GM21447 (cell line): Measurements from ENCODE around the gene NKAIN4.

Source experiments
- ATAC-seq: cut with Tn5 transposase; IDR thresholded peaks from one replicate; pipeline ENCODE4 v1.9.1; 2021; ENCODE audit not compliant: unreplicated experiment

The NKAIN4 gene

GRCh38 chr20:63198606-63199005 lies 55.7 kb downstream of the NKAIN4 start:
- ATAC-seq, result no peak

GRCh38 chr20:63196768-63197470 lies 57.3 kb downstream of the NKAIN4 start:
- no peak for ATAC-seq

DNA sequence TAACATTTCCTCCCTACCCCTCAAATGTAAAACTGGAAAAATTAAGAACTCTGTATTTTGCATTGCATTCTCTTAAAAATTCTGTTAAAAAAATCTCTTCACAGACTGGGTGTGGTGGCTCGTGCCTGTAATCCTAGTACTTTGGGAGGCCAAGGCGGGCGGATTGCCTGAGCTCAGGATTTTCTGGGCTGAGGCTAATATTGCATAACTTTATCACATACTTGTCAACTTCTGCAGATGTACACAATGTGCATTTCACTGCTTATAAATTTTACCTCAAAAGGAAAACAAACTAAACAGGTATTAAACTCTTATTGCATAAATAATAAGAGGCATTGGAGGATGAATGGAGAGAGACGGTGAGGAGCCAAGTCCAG lies 59.5 kb downstream of the NKAIN4 start:
- ATAC-seq, result no peak

DNA sequence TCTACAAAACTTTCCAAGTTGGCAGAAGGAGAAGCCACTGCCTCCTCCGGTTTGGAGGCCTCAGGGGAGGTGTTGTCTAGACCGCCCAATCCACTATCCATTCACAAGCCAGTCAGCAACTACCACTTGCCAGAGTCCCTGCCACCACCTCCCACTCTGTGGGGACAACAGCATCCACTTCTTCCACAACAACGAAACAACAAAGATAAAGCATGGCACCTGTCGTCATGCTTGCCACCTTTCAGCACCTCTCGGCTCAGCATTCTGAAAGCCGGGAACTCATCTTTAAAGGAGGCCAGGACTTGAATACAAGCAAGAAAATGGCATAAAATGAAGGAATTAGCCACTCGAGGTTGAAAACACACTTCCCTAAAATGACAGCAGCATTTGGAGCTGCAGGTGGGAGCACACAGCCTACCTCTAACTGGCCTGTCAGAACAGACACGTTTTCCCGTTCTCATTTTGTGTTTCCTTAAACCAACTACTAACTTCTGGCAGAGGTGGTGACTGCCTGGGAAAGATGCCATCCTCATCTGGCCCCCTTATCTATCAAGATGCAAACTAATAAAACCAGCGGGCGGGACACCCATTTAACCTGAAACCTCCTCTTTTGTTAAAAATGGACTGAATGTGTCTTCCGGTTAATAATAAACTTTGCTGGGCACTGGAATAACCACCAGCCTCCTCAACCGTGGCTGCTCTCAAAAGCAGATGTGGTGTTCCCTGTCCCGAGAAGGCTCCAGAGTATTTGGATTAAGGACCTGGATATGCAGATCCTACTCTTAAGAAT lies 60.1 kb downstream of the NKAIN4 start:
- no peak for ATAC-seq

DNA sequence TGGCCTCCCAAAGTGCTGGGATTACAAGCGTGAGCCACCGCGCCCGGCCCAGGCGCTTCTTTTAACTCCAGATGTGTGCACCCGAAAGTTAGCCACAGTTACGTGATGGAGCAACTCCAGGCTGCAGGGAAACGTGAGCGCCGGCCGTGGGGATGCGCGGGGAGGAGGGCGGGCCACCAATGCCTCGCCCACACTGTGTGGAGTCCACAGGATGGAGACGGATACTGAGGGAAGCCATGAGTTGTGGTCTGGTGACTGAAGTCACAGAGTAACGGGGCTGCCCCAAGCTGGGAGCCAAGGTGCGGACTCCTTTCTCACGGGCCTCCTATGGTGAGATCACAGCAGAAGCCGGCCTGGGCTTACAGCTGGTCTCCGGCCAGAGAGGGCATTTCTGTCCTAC lies 61.5 kb downstream of the NKAIN4 start:
- ATAC-seq, result no peak

DNA sequence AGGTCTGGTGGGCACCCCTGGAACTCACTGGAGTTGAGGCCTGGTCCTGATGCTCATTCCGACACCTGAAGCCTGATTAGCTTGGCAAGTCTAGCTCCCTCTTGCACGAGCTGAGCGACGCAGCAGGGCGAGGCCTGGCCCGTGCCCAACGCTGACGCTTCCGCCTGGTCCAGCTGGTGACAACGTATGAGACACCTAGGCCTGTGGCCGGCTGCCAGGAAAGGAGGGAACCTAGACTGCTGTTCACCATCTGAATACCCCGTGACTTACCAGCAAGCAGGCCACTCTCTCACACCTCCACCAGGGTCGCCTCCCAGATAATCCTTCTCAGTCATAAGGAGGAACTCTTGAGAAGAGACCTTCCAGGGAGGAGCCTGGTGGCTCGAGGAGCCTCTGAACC lies 62.9 kb downstream of the NKAIN4 start:
- no peak for ATAC-seq

GRCh38 chr20:63190828-63191227 lies 63.4 kb downstream of the NKAIN4 start:
- ATAC-seq, result no peak
